HepG2 (cell line): ENCODE data around the gene CTRB2. TPM values are rescaled to one million over a fixed set of nuclear protein-coding genes. Genes with fewer than 3 reads are reported as not detected.

Source experiments
- FOXA1 ChIP-seq, 2 experiments: fragments of 450-650 bp in 1 of 2; sonication (generic) in 1 of 2; formaldehyde crosslinking in 1 of 2; IDR thresholded peaks; 2 replicates each; pipeline versions ENCODE4 v1.4.0 to v1.6.1; 2016 to 2020; ENCODE audit warnings: missing genetic modification reagents in 1 of 2
- GFI1 ChIP-seq: sonication (generic); formaldehyde crosslinking; IDR thresholded peaks from 2 replicates; pipeline ENCODE4 v1.5.0; 2020; ENCODE audit warnings: missing genetic modification reagents, mild to moderate bottlenecking, borderline replicate concordance
- HNF1A ChIP-seq, 2 experiments: sonication (generic) in 1 of 2; formaldehyde crosslinking in 1 of 2; IDR thresholded peaks; 2 replicates each; pipeline versions ENCODE4 v1.4.0 to v1.6.1; 2016 to 2020; ENCODE audit warnings: borderline replicate concordance in 1 of 2, low read depth in 1 of 2, mild to moderate bottlenecking in 1 of 2, missing genetic modification reagents in 1 of 2
- MYNN ChIP-seq: sonication (generic); formaldehyde crosslinking; IDR thresholded peaks from 2 replicates; pipeline ENCODE4 v1.4.0; 2020; ENCODE audit warnings: mild to moderate bottlenecking, low read depth, missing genetic modification reagents
- NAIF1 ChIP-seq: sonication (generic); formaldehyde crosslinking; IDR thresholded peaks from 2 replicates; pipeline ENCODE4 v1.5.0; 2020; ENCODE audit warnings: mild to moderate bottlenecking, missing genetic modification reagents, borderline replicate concordance
- NR2C2 ChIP-seq: sonication (generic); formaldehyde crosslinking; IDR thresholded peaks from 2 replicates; pipeline ENCODE4 v1.4.0; 2020; ENCODE audit warnings: missing genetic modification reagents, mild to moderate bottlenecking, moderate library complexity, borderline replicate concordance
- PLSCR1 ChIP-seq: sonication (generic); formaldehyde crosslinking; IDR thresholded peaks from 2 replicates; pipeline ENCODE4 v1.5.0; 2020; ENCODE audit warnings: missing genetic modification reagents, mild to moderate bottlenecking, borderline replicate concordance
- RARA ChIP-seq: IDR thresholded peaks from 2 replicates; pipeline ENCODE4 v1.6.1; 2016; ENCODE audit warnings: missing genetic modification reagents, missing compliant biosample characterization
- RXRA ChIP-seq: sonication (generic); formaldehyde crosslinking; IDR thresholded peaks from 2 replicates; pipeline ENCODE4 v1.5.1; 2020; ENCODE audit warnings: missing genetic modification reagents
- SALL1 ChIP-seq: sonication (generic); formaldehyde crosslinking; IDR thresholded peaks from 2 replicates; pipeline ENCODE4 v1.8.0; 2022; ENCODE audit warnings: mild to moderate bottlenecking, missing genetic modification reagents
- SMYD3 ChIP-seq: sonication (generic); formaldehyde crosslinking; IDR thresholded peaks from 2 replicates; pipeline ENCODE4 v1.8.1; 2023; ENCODE audit warnings: mild to moderate bottlenecking, missing genetic modification reagents
- THRA ChIP-seq: sonication (generic); formaldehyde crosslinking; IDR thresholded peaks from 2 replicates; pipeline ENCODE4 v1.4.0; 2020; ENCODE audit warnings: missing genetic modification reagents, borderline replicate concordance
- XRCC5 ChIP-seq: fragments of 200-400 bp; formaldehyde crosslinking; optimal IDR thresholded peaks from 2 replicates; pipeline ENCODE3; 2017; ENCODE audit warnings: mild to moderate bottlenecking, low read length
- ZNF10 ChIP-seq: sonication (generic); formaldehyde crosslinking; IDR thresholded peaks from 2 replicates; pipeline ENCODE4 v1.4.0; 2020; ENCODE audit warnings: mild to moderate bottlenecking, low read depth, missing genetic modification reagents, borderline replicate concordance
- ZNF34 ChIP-seq: sonication (generic); formaldehyde crosslinking; IDR thresholded peaks from 2 replicates; pipeline ENCODE4 v1.4.0; 2020; ENCODE audit warnings: mild to moderate bottlenecking, missing genetic modification reagents, borderline replicate concordance
- ZNF556 ChIP-seq: sonication (generic); formaldehyde crosslinking; IDR thresholded peaks from 2 replicates; pipeline ENCODE4 v1.4.0; 2020; ENCODE audit warnings: mild to moderate bottlenecking, missing genetic modification reagents, borderline replicate concordance
- ZNF605 ChIP-seq: sonication (generic); formaldehyde crosslinking; IDR thresholded peaks from 2 replicates; pipeline ENCODE4 v1.8.0; 2022; ENCODE audit warnings: mild to moderate bottlenecking, missing genetic modification reagents
- ZNF614 ChIP-seq: IDR thresholded peaks from 2 replicates; pipeline ENCODE4 v1.6.1; 2018; ENCODE audit warnings: missing biosample characterization, missing genetic modification reagents, inconsistent platforms, borderline replicate concordance
- ZNF761 ChIP-seq: sonication (generic); formaldehyde crosslinking; conservative IDR thresholded peaks from 2 replicates; pipeline ENCODE4 v1.4.0; 2020; ENCODE audit warnings: mild to moderate bottlenecking, missing genetic modification reagents
- ZNF781 ChIP-seq: sonication (generic); formaldehyde crosslinking; IDR thresholded peaks from 2 replicates; pipeline ENCODE4 v1.5.1; 2020; ENCODE audit warnings: borderline replicate concordance, mild to moderate bottlenecking, missing genetic modification reagents; ENCODE audit errors: not compliant biosample characterization
- ZSCAN9 ChIP-seq: IDR thresholded peaks from 2 replicates; pipeline ENCODE4 v1.6.1; 2016; ENCODE audit warnings: borderline replicate concordance
- polyA plus RNA-seq, 8 experiments: library from polyadenylated mRNA; depleted of rRNA in 3 of 8; stranded (reverse) in 7 of 8; unstranded in 1 of 8; fragments of >200 nt; fragmentation: Illumina TruSeq in 4 of 8; extraction: Trizol in 4 of 8; gene quantifications; 2 replicates each; pipeline versions ENCODE4 v1.2.1 to v1.2.3, GENCODE V29; 2011 to 2016; ENCODE audit warnings: low read depth in 4 of 8, missing spikeins in 1 of 8, mixed read lengths in 1 of 8; ENCODE audit not compliant: insufficient read depth in 1 of 8
- total RNA-seq, 5 experiments: library from RNA; depleted of rRNA; stranded (reverse); fragments of >200 nt; fragmentation: Illumina TruSeq; extraction: Trizol; gene quantifications; 2 replicates each; pipeline ENCODE4 v1.2.3, GENCODE V29; 2016; ENCODE audit warnings: low read depth in 1 of 5

The CTRB2 gene
- total and polyA plus RNA-seq, 2 of the 13 experiments (the other 11 are each of a cell fraction or from before 2014, with no cell fraction given), result 0.13 TPM; not detected in 1

- TF ChIP-seq GFI1 (CRISPR knock-in tag) (no peak), FOXA1 (IDR thresholded peaks at IDR 0.05) (no peak), FOXA1 (CRISPR knock-in tag; IDR thresholded peaks at IDR 0.05) (peak; percentile 60), ZNF605 (CRISPR knock-in tag) (peak; percentile 50; the same call in 1 of the 2 replicates), HNF1A (IDR thresholded peaks at IDR 0.05; ENCODE audit: low read depth) (no peak), HNF1A (CRISPR knock-in tag; IDR thresholded peaks at IDR 0.05; ENCODE audit: borderline replicate concordance) (no peak; the same call in none of the 2 replicates), ZSCAN9 (no peak), ZNF34 (0 out of 2 replicates have a peak, but pooled peaks have one; percentile 51), SALL1 (CRISPR knock-in tag) (peak; percentile 53), NAIF1 (CRISPR knock-in tag) (no peak), PLSCR1 (no peak), ZNF556 (CRISPR knock-in tag) (no peak; the same call in 1 of the 2 replicates), RXRA (CRISPR knock-in tag) (peak; percentile 67; the same call in 1 of the 2 replicates), SMYD3 (CRISPR knock-in tag) (no peak), ZNF761 (CRISPR knock-in tag) (no peak), ZNF781 (CRISPR knock-in tag) (peak; percentile 23), ZNF614 (CRISPR knock-in tag) (0 out of 2 replicates have a peak, but pooled peaks have one; percentile 25), RARA (CRISPR knock-in tag) (0 out of 2 replicates have a peak, but pooled peaks have one; percentile 22), THRA (peak; percentile 89; the same call in 1 of the 2 replicates), XRCC5 (peak; percentile 38), ZNF10 (CRISPR knock-in tag) (no peak), NR2C2 (CRISPR knock-in tag) (no peak), MYNN (CRISPR knock-in tag) (no peak)
Measured at GRCh38 chr16:75256059-75256571, 49.2 kb upstream of the CTRB2 start (continued).
